Mesenchymal stem cell (in vitro differentiated cells and primary cell): ENCODE measurements around the gene GOLGA2.

ENCODE experiments used
- DNase-seq: peaks from one replicate; pipeline ENCODE4 v3.0.0-alpha.2; 2013
- H2AFZ ChIP-seq: one replicate; pipeline ENCODE4 v1.6.1; 2013; ENCODE audit warnings: low read depth, mild to moderate bottlenecking, control low read depth, inconsistent platforms, low read length, moderate library complexity
- H2AK5ac ChIP-seq: 2 replicates; pipeline ENCODE4 v1.6.1; 2013; ENCODE audit warnings: low read length, moderate library complexity, mild to moderate bottlenecking, inconsistent platforms; ENCODE audit not compliant: severe bottlenecking
- H2BK120ac ChIP-seq: one replicate; pipeline ENCODE4 v1.6.1; 2013; ENCODE audit warnings: low read depth, mild to moderate bottlenecking, inconsistent platforms, low read length, moderate library complexity
- H2BK12ac ChIP-seq, 2 experiments: one replicate each; pipeline ENCODE4 v1.6.1; 2013; ENCODE audit warnings: inconsistent platforms in 2 of 2, low read length in 2 of 2, mild to moderate bottlenecking in 2 of 2, moderate library complexity in 2 of 2, control low read depth in 1 of 2
- H2BK15ac ChIP-seq: one replicate; pipeline ENCODE4 v1.6.1; 2013; ENCODE audit warnings: mild to moderate bottlenecking, low read depth, inconsistent platforms; ENCODE audit not compliant: poor library complexity, severe bottlenecking
- H2BK5ac ChIP-seq: 2 replicates; pipeline ENCODE4 v1.6.1; 2013; ENCODE audit warnings: low read depth, mild to moderate bottlenecking, low read length, control low read depth, inconsistent platforms; ENCODE audit not compliant: poor library complexity, severe bottlenecking
- H3K14ac ChIP-seq, 2 experiments: one replicate each; pipeline ENCODE4 v1.6.1; 2013; ENCODE audit warnings: inconsistent platforms in 2 of 2, low read length in 2 of 2, control low read depth in 1 of 2, mild to moderate bottlenecking in 1 of 2, moderate library complexity in 1 of 2
- H3K18ac ChIP-seq, 2 experiments: one replicate each; pipeline ENCODE4 v1.6.1; 2013; ENCODE audit warnings: inconsistent platforms in 2 of 2, low read length in 2 of 2, control low read depth in 1 of 2, low read depth in 1 of 2, mild to moderate bottlenecking in 1 of 2
- H3K23ac ChIP-seq, 2 experiments: one replicate each; pipeline ENCODE4 v1.6.1; 2013; ENCODE audit warnings: inconsistent platforms in 2 of 2, low read length in 2 of 2, mild to moderate bottlenecking in 2 of 2, moderate library complexity in 2 of 2, control low read depth in 1 of 2
- H3K27ac ChIP-seq: 2 replicates; pipeline ENCODE4 v1.5.1; 2013; ENCODE audit warnings: mild to moderate bottlenecking, moderate library complexity, low read length, control low read depth, inconsistent platforms; ENCODE audit not compliant: poor library complexity, severe bottlenecking
- H3K27me3 ChIP-seq, 2 experiments: 2 replicates each; pipeline versions ENCODE4 v1.6.1 to v1.7.0; 2013; ENCODE audit warnings: low read length in 2 of 2, mild to moderate bottlenecking in 2 of 2, moderate library complexity in 2 of 2, control low read depth in 1 of 2, inconsistent platforms in 1 of 2; ENCODE audit not compliant: control insufficient read depth in 1 of 2, insufficient read depth in 1 of 2
- H3K36me3 ChIP-seq, 2 experiments: 2 replicates each; pipeline versions ENCODE4 v1.6.1 to v1.7.0; 2013; ENCODE audit warnings: low read length in 2 of 2, control low read depth in 1 of 2, inconsistent platforms in 1 of 2, low read depth in 1 of 2, mild to moderate bottlenecking in 1 of 2; ENCODE audit not compliant: insufficient read depth in 2 of 2, control insufficient read depth in 1 of 2
- H3K4ac ChIP-seq, 2 experiments: one replicate each; pipeline ENCODE4 v1.6.1; 2013; ENCODE audit warnings: inconsistent platforms in 2 of 2, low read length in 2 of 2, mild to moderate bottlenecking in 2 of 2, moderate library complexity in 2 of 2, control low read depth in 1 of 2, low read depth in 1 of 2
- H3K4me1 ChIP-seq: 2 replicates; pipeline ENCODE4 v1.6.1; 2013; ENCODE audit warnings: low read depth, low read length, control low read depth; ENCODE audit not compliant: control insufficient read depth, insufficient read depth
- H3K4me2 ChIP-seq: 2 replicates; pipeline ENCODE4 v1.6.1; 2013; ENCODE audit warnings: low read length, mild to moderate bottlenecking, inconsistent platforms; ENCODE audit not compliant: poor library complexity, severe bottlenecking
- H3K4me3 ChIP-seq, 2 experiments: 2 replicates each; pipeline versions ENCODE4 v1.5.1 to v1.7.0; 2013; ENCODE audit warnings: low read length in 2 of 2, mild to moderate bottlenecking in 2 of 2, control low read depth in 1 of 2, low read depth in 1 of 2; ENCODE audit not compliant: insufficient read depth in 1 of 2
- H3K79me1 ChIP-seq: replicated peaks from 2 replicates; pipeline ENCODE4 v1.6.1; 2013; ENCODE audit warnings: mild to moderate bottlenecking, control low read depth, low read length, inconsistent platforms; ENCODE audit not compliant: poor library complexity, severe bottlenecking
- H3K9ac ChIP-seq: 2 replicates; pipeline ENCODE4 v1.7.0; 2013; ENCODE audit warnings: mild to moderate bottlenecking, low read length, moderate library complexity
- H3K9me3 ChIP-seq: 2 replicates; pipeline ENCODE4 v1.7.0; 2013; ENCODE audit warnings: mild to moderate bottlenecking, low read length; ENCODE audit not compliant: control insufficient read depth
- H4K8ac ChIP-seq: one replicate; pipeline ENCODE4 v1.6.1; 2013; ENCODE audit warnings: inconsistent platforms, mild to moderate bottlenecking, low read length, moderate library complexity
- H4K91ac ChIP-seq: one replicate; pipeline ENCODE4 v1.6.1; 2013; ENCODE audit warnings: mild to moderate bottlenecking, low read length, inconsistent platforms
- WGBS: methylation state at CpG from one replicate; pipeline ENCODE4 v1.1.7; 2013; ENCODE audit warnings: mixed read lengths; 5-methylcytosine and 5-hydroxymethylcytosine counted together

GOLGA2 gene

DNA sequence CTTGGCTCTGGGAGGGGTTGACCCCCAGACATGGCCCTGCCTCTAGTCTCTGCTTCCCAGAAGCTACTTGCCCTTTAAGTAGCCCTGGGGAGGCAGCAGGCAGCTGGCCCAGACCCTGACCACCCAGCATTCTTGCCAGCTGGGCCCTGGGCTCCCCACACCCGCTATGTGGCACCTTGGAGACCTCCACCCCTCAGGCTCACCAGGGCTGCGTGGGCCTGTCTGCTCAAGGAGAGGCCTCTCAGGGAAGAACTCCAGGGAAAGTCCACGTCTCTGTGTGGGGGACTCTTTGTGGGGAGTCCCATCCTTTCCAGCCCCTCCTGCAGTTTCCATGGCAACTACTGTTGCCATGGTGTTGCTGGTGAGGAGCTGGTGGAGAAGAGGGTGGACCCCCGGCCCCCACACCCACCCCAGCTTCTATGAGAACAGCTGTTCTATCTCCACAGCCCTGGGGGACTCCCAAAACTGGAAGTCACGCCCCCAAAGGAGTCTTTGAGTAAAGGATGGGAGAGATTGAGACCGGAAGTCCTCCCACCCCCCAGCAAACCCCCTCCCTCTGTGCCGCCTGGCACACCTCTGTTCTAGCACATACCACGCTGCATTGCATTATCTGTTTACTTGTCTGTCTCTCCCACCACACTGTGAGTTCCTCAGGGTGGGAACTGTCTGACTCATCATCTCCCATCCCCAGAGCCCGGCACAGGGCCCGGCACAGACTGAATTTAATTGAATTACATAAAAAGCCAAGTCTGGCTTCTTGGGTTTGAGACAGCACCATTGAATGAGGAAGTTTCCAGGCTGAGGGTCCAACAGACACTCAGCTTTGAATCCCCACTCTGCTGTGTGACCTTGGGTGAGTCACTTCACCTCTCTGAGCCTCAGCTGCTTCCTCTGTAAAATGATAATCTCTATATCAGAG lies 60.1 kb downstream of the GOLGA2 start:
- H3K27me3 ChIP-seq = no peaks in the 10 kb centered on the region
- H3K36me3 ChIP-seq = peaks cover 32 to 35% of the 10 kb centered on the region in 2 experiments
- no peak overlapping the region for H3K4me3 ChIP-seq
- H2BK15ac ChIP-seq = peak overlapping the region; percentile 12
- H3K4me1 ChIP-seq = peaks cover 64% of the 10 kb centered on the region
- peaks cover 19% of the 10 kb centered on the region for H3K79me1 ChIP-seq
- peak; percentile 76 for DNase-seq
- no peak overlapping the region for H4K8ac ChIP-seq
- 47% methylated on average over 7 of the region's 10 CpGs for WGBS
- peak overlapping the region in 1 of 2 experiments; percentile 18 for H3K4ac ChIP-seq
- H4K91ac ChIP-seq = peak overlapping the region; percentile 57
- no peak overlapping the region for H2BK12ac ChIP-seq
- peak overlapping the region; percentile 11 to 23 for H3K18ac ChIP-seq
- no peaks in the 10 kb centered on the region for H3K9me3 ChIP-seq
- H3K27ac ChIP-seq = peak overlapping the region; percentile 39
- peak overlapping the region; percentile 84 for H2AK5ac ChIP-seq
- H2AFZ ChIP-seq = peak overlapping the region; percentile 8
- no peak overlapping the region for H2BK120ac ChIP-seq
- H3K9ac ChIP-seq = peak overlapping the region; percentile 59
- H3K4me2 ChIP-seq = peak overlapping the region; percentile 29
- H2BK5ac ChIP-seq = no peak overlapping the region
- no peak overlapping the region for H3K23ac ChIP-seq
- H3K14ac ChIP-seq = no peak overlapping the region

DNA sequence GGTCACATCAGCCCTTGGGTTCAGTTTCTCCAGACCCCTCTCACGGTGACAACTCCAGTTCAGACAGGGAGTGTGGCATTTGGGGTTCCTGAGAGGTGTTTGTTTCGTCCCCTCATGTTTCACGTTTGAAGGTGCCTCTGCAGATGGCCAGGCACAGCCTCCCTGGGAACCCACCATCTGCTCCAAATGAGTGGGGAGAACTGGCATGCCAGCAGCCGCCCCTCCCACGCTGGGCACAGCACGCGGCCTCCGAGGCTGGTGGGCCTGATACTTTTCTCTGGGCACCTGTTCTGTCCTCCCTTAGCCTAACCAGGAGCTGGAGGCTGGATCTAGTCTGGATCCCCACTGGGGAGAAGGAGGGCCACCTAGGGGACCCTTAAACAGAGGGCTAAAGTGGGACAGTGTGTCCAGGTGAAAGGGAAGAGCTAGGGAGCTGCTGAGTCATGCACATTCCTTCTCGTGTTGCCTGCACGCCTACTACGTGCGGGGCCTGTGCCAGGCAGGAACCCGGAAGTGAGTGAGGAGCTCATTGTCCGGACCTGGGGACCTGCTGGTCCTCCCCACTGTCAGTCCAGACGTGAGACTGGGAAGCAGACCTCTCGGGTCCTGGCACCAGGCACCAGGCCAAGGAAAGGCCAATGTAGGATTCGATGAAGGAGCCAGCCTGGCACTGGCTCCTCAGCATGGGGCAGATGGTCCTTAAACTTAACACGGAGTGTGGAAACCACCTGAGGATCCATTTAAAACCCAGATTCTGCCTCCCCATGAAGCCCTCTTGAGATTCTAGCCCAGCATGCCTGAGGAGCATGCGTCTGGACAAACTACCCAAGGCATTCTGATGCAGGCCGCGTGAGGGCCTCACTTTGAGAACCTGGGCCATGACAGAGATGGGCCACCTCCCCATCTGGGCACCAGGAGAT lies 61.0 kb downstream of the GOLGA2 start:
- Histone ChIP-seq H2BK5ac (no peak overlapping the region), H3K27ac (peak overlapping the region; percentile 39), H4K91ac (no peak overlapping the region), H3K14ac (no peak overlapping the region), H3K9me3 (no peaks in the 10 kb centered on the region), H3K23ac (no peak overlapping the region), H2AFZ (no peak overlapping the region), H3K4me1 (peaks cover 70% of the 10 kb centered on the region), H3K4me3 (no peak overlapping the region), H3K9ac (peak overlapping the region; percentile 59), H2BK12ac (no peak overlapping the region), H3K27me3 (no peaks in the 10 kb centered on the region), H3K36me3 (peaks cover 24 to 27% of the 10 kb centered on the region in 2 experiments), H3K4ac (no peak overlapping the region), H2BK15ac (no peak overlapping the region), H3K79me1 (peaks cover 19% of the 10 kb centered on the region), H4K8ac (no peak overlapping the region), H2BK120ac (no peak overlapping the region), H3K4me2 (no peak overlapping the region), H2AK5ac (peak overlapping the region; percentile 84), H3K18ac (peak overlapping the region in 1 of 2 experiments; percentile 19)
- DNase-seq = no peak
- WGBS = 84% methylated on average over 21 of the region's 21 CpGs

GRCh38 chr9:128213746-128214497 lies 61.9 kb downstream of the GOLGA2 start:
- Histone ChIP-seq H3K27ac (peak overlapping the region; percentile 8), H3K36me3 (peaks cover 15 to 21% of the 10 kb centered on the region in 2 experiments), H3K4ac (no peak overlapping the region), H2BK12ac (no peak overlapping the region), H3K9ac (no peak overlapping the region), H3K4me1 (peaks cover 76% of the 10 kb centered on the region), H2AFZ (no peak overlapping the region), H4K8ac (no peak overlapping the region), H3K14ac (peak overlapping the region in 1 of 2 experiments; percentile 30), H3K4me2 (peak overlapping the region; percentile 25), H3K27me3 (no peaks in the 10 kb centered on the region), H3K18ac (no peak overlapping the region), H2BK5ac (no peak overlapping the region), H3K9me3 (no peaks in the 10 kb centered on the region), H3K4me3 (no peak overlapping the region), H2BK120ac (no peak overlapping the region), H4K91ac (no peak overlapping the region), H3K79me1 (peaks cover 25% of the 10 kb centered on the region), H3K23ac (no peak overlapping the region), H2AK5ac (peak overlapping the region; percentile 84), H2BK15ac (no peak overlapping the region)
- 98% methylated on average over 12 of the region's 12 CpGs for WGBS
- no peak for DNase-seq
